ENCODE data around the gene SLC25A23.
A peak's percentile ranks its signal among the peaks of the same experiment; 100 is the strongest.

Gene SLC25A23

GRCh38 chr19:6393983-6394412, 65.6 kb downstream of the SLC25A23 start:
- DNase-seq, result peak in 1 of 2 donors; percentile 70

GRCh38 chr19:6393074-6393982, 66.3 kb downstream of the SLC25A23 start, which contains the start of gene GTF2F1:
TSS of gene GTF2F1 (minus strand) at chr19:6393164. CDS start at chr19:6392995, 169 bp downstream.
- DNase-seq, result peak; percentile 86 to 89

GRCh38 chr19:6392221-6393073, 67.1 kb downstream of the SLC25A23 start:
- DNase-seq, result no peak
